ENCODE data around the gene ABCA4. TPM values are rescaled to one million over a fixed set of nuclear protein-coding genes. Genes with fewer than 3 reads are reported as not detected.

The ABCA4 gene
- total RNA-seq, 1 experiment from 2014 or later, result 1.5 TPM

- DNase-seq (ENCODE audit: low read depth, low spot score) (no peak), ATAC-seq (no peak)
- TF ChIP-seq TCF7L2 (IDR thresholded peaks at IDR 0.05; ENCODE audit: low read depth, low read length) (no peak), REST (IDR thresholded peaks at IDR 0.05; ENCODE audit: insufficient read depth in 1 of 2, low read depth in 2 of 2, low read length in 1 of 2) (no peak)
- in situ Hi-C loops (cut with HindIII; ENCODE audit: low pct_unique_long_range_greater_than_20kb, low sequenced_read_pairs) (no loop called here), intact Hi-C loops (cut with micrococcal nuclease; ENCODE audit: unreplicated experiment) (no loop called here)
- Histone ChIP-seq H3K36me3 (ENCODE audit: control insufficient read depth, insufficient read depth, low read length) (no peaks in the 10 kb centered on the region), H3K9me3 (ENCODE audit: control insufficient read depth, insufficient read depth, low read depth, low read length) (no peaks in the 10 kb centered on the region), H3K4me1 (ENCODE audit: control insufficient read depth, insufficient read depth, low read length) (no peaks in the 10 kb centered on the region; the same call in 1 of the 2 replicates), H3K27ac (ENCODE audit: low read length) (no peak overlapping the region), H3K27me3 (ENCODE audit: control insufficient read depth, insufficient read depth, low read length) (no peaks in the 10 kb centered on the region), H3K4me3 (ENCODE audit: low read depth in 2 of 2, low read length in 2 of 2) (no peak overlapping the region)
- BruUV-seq (replicated peaks), result no TSS peak
- CTCF ChIA-PET, result no interaction called here
- POLR2A ChIA-PET, result no interaction called here
These were observed 3.6 kb upstream of the ABCA4 start for GRCh38 chr1:94124538-94124937.

GRCh38 chr1:94122201-94122970, 1.4 kb upstream of the ABCA4 start:
- H3K36me3 ChIP-seq (ENCODE audit: control insufficient read depth, insufficient read depth, low read length), result no peaks in the 10 kb centered on the region
- ATAC-seq, result no peak
- no peak overlapping the region for H3K4me3 ChIP-seq (ENCODE audit: low read depth in 2 of 2, low read length in 2 of 2)
- POLR2A ChIA-PET, result interaction anchor here (0.6 kb wide), 1 partner anchor 88 kb away, joined by 3 read pairs; no protein-coding TSS in a partner anchor
- H3K4me1 ChIP-seq (ENCODE audit: control insufficient read depth, insufficient read depth, low read length), result no peaks in the 10 kb centered on the region
- intact Hi-C loops (cut with micrococcal nuclease; ENCODE audit: unreplicated experiment) (no loop called here), in situ Hi-C loops (cut with HindIII; ENCODE audit: low pct_unique_long_range_greater_than_20kb, low sequenced_read_pairs) (no loop called here)
- no peaks in the 10 kb centered on the region for H3K27me3 ChIP-seq (ENCODE audit: control insufficient read depth, insufficient read depth, low read length)
- no peak for DNase-seq (ENCODE audit: low read depth, low spot score)
- TF ChIP-seq CTCF (IDR thresholded peaks at IDR 0.05), result no peak
- TF ChIP-seq SIN3A (IDR thresholded peaks at IDR 0.05; ENCODE audit: borderline replicate concordance, insufficient read depth, low read depth, low read length), result no peak
- TF ChIP-seq REST (IDR thresholded peaks at IDR 0.05; ENCODE audit: insufficient read depth in 1 of 2, low read depth in 2 of 2, low read length in 1 of 2), result no peak
- TF ChIP-seq POLR2AphosphoS5 (IDR thresholded peaks at IDR 0.05; ENCODE audit: low read depth, low read length), result no peak
- TF ChIP-seq TCF7L2 (IDR thresholded peaks at IDR 0.05; ENCODE audit: low read depth, low read length), result no peak
- no peak overlapping the region; the same call in 1 of the 2 replicates for H3K27ac ChIP-seq (ENCODE audit: low read length)
- CTCF ChIA-PET, result no interaction called here
- no peaks in the 10 kb centered on the region for H3K9me3 ChIP-seq (ENCODE audit: control insufficient read depth, insufficient read depth, low read depth, low read length)
- BruUV-seq (replicated peaks), result no TSS peak

Measured in Panc1 (cell line).